HepG2 (cell line): ENCODE results near the gene PCYT2. TPM values are rescaled to one million over a fixed set of nuclear protein-coding genes. Genes with fewer than 3 reads are reported as not detected.

Experiments
- ATM ChIP-seq: fragments of 450-650 bp; IDR thresholded peaks from 2 replicates; pipeline ENCODE4 v1.7.1; 2017; ENCODE audit warnings: mild to moderate bottlenecking, borderline replicate concordance
- EED ChIP-seq: sonication (generic); formaldehyde crosslinking; IDR thresholded peaks from 2 replicates; pipeline ENCODE4 v1.5.0; 2020; ENCODE audit warnings: mild to moderate bottlenecking, missing genetic modification reagents
- ETV5 ChIP-seq: IDR thresholded peaks from 2 replicates; pipeline ENCODE4 v1.6.1; 2018; ENCODE audit warnings: missing biosample characterization, missing genetic modification reagents, inconsistent platforms, borderline replicate concordance
- GABPB1 ChIP-seq: IDR thresholded peaks from 2 replicates; pipeline ENCODE4 v1.6.1; 2016; ENCODE audit warnings: mild to moderate bottlenecking, missing genetic modification reagents, moderate library complexity, missing compliant biosample characterization
- PRDM4 ChIP-seq: sonication (generic); formaldehyde crosslinking; IDR thresholded peaks from 2 replicates; pipeline ENCODE4 v1.9.0; 2021; ENCODE audit warnings: missing genetic modification reagents, borderline replicate concordance
- RARG ChIP-seq: sonication (generic); formaldehyde crosslinking; IDR thresholded peaks from 2 replicates; pipeline ENCODE4 v1.4.0; 2020; ENCODE audit warnings: low read depth, mild to moderate bottlenecking, missing genetic modification reagents
- SMC3 ChIP-seq: IDR thresholded peaks from 2 replicates; pipeline ENCODE4 v1.6.1; 2011; ENCODE audit warnings: low read length, improper control_type of control experiment
- TARDBP ChIP-seq: sonication (generic); formaldehyde crosslinking; IDR thresholded peaks from 2 replicates; pipeline ENCODE4 v1.8.0; 2022; ENCODE audit warnings: mild to moderate bottlenecking, missing genetic modification reagents
- TFE3 ChIP-seq: IDR thresholded peaks from 2 replicates; pipeline ENCODE4 v1.6.1; 2016
- TP53 ChIP-seq: sonication (generic); formaldehyde crosslinking; conservative IDR thresholded peaks from 2 replicates; pipeline ENCODE4 v1.4.0; 2020; ENCODE audit warnings: missing genetic modification reagents
- ZNF687 ChIP-seq: sonication (generic); formaldehyde crosslinking; IDR thresholded peaks from 2 replicates; pipeline ENCODE4 v1.5.1; 2020; ENCODE audit warnings: mild to moderate bottlenecking, missing genetic modification reagents, moderate library complexity
- ZNF776 ChIP-seq: sonication (generic); formaldehyde crosslinking; IDR thresholded peaks from 2 replicates; pipeline ENCODE4 v1.4.0; 2020; ENCODE audit warnings: mild to moderate bottlenecking, missing genetic modification reagents
- ZSCAN25 ChIP-seq: sonication (generic); formaldehyde crosslinking; IDR thresholded peaks from 2 replicates; pipeline ENCODE4 v1.8.0; 2022; ENCODE audit warnings: mild to moderate bottlenecking, missing genetic modification reagents
- ZUFSP ChIP-seq: sonication (generic); formaldehyde crosslinking; IDR thresholded peaks from 2 replicates; pipeline ENCODE4 v1.9.0; 2021; ENCODE audit warnings: missing genetic modification reagents, mild to moderate bottlenecking, borderline replicate concordance
- polyA plus RNA-seq, 8 experiments: library from polyadenylated mRNA; depleted of rRNA in 3 of 8; stranded (reverse) in 7 of 8; unstranded in 1 of 8; fragments of >200 nt; fragmentation: Illumina TruSeq in 4 of 8; extraction: Trizol in 4 of 8; gene quantifications; 2 replicates each; pipeline versions ENCODE4 v1.2.1 to v1.2.3, GENCODE V29; 2011 to 2016; ENCODE audit warnings: low read depth in 4 of 8, missing spikeins in 1 of 8, mixed read lengths in 1 of 8; ENCODE audit not compliant: insufficient read depth in 1 of 8
- total RNA-seq, 5 experiments: library from RNA; depleted of rRNA; stranded (reverse); fragments of >200 nt; fragmentation: Illumina TruSeq; extraction: Trizol; gene quantifications; 2 replicates each; pipeline ENCODE4 v1.2.3, GENCODE V29; 2016; ENCODE audit warnings: low read depth in 1 of 5
- TF ChIP-seq, protein P1 (sequence below), 2 experiments: sonication (generic) in 1 of 2; formaldehyde crosslinking in 1 of 2; IDR thresholded peaks; 2 replicates each; pipeline versions ENCODE4 v1.4.0 to v1.6.1; 2018 to 2020; ENCODE audit warnings: missing genetic modification reagents in 2 of 2, borderline replicate concordance in 1 of 2, low read depth in 1 of 2, mild to moderate bottlenecking in 1 of 2, missing biosample characterization in 1 of 2

PCYT2 gene
- total and polyA plus RNA-seq, 2 of the 13 experiments (the other 11 are each of a cell fraction or from before 2014, with no cell fraction given): 147 to 297 TPM

GRCh38 chr17:81917565-81918332, 6.5 kb upstream of the PCYT2 start, which contains the start of gene SIRT7 (continued):
- TF ChIP-seq TARDBP (CRISPR knock-in tag) (no peak), GABPB1 (CRISPR knock-in tag) (peak; percentile 94), ATM (no peak), TP53 (no peak), ZNF776 (CRISPR knock-in tag) (peak; percentile 78), ETV5 (CRISPR knock-in tag) (peak; percentile 66; the same call in 1 of the 2 replicates), ZUFSP (no peak), EED (CRISPR knock-in tag) (0 out of 2 replicates have a peak, but pooled peaks have one; percentile 24), ZSCAN25 (peak; percentile 37; the same call in 1 of the 2 replicates), ZNF687 (CRISPR knock-in tag) (peak; percentile 58), PRDM4 (CRISPR knock-in tag) (no peak), SMC3 (no peak), TFE3 (no peak), RARG (no peak)
- TF ChIP-seq, protein P1, sequence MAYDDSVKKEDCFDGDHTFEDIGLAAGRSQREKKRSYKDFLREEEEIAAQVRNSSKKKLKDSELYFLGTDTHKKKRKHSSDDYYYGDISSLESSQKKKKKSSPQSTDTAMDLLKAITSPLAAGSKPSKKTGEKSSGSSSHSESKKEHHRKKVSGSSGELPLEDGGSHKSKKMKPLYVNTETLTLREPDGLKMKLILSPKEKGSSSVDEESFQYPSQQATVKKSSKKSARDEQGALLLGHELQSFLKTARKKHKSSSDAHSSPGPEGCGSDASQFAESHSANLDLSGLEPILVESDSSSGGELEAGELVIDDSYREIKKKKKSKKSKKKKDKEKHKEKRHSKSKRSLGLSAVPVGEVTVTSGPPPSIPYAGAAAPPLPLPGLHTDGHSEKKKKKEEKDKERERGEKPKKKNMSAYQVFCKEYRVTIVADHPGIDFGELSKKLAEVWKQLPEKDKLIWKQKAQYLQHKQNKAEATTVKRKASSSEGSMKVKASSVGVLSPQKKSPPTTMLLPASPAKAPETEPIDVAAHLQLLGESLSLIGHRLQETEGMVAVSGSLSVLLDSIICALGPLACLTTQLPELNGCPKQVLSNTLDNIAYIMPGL (CRISPR knock-in tag; IDR thresholded peaks at IDR 0.05; ENCODE audit: borderline replicate concordance in 1 of 2, low read depth in 1 of 2): peak; percentile 10 to 45; a peak in 1 of 4 replicates
